Psoas muscle (tissue), 8 donors: ENCODE data around the gene CFAP299. TPM values are rescaled to one million over a fixed set of nuclear protein-coding genes. Genes with fewer than 3 reads are reported as not detected.

Source experiments
- ATAC-seq, 4 donors: fragments of 200-7000 bp; cut with Tn5 transposase; one replicate each; pipeline ENCODE4 v1.9.1; 2020; ENCODE audit warnings: moderate library complexity in 3 of 4, mild to moderate bottlenecking in 2 of 4
- DNase-seq, 2 donors: peaks; one replicate each; pipeline ENCODE4 v3.0.0-alpha.2; 2020
- H3K27ac ChIP-seq: fragments of 200-600 bp; one replicate; pipeline ENCODE4 v1.8.0; 2022
- H3K27me3 ChIP-seq, 3 donors: fragments of 200-600 bp in 1 of 3; one replicate each; pipeline versions ENCODE4 v1.6.1 to v1.8.0; 2013 to 2022; ENCODE audit warnings: low read length in 2 of 3, mild to moderate bottlenecking in 2 of 3, moderate library complexity in 1 of 3; ENCODE audit not compliant: insufficient read depth in 3 of 3
- H3K36me3 ChIP-seq, 2 donors: fragments of 200-600 bp in 1 of 2; one replicate each; pipeline versions ENCODE4 v1.6.1 to v1.8.0; 2013 to 2022; ENCODE audit warnings: low read depth in 1 of 2, mild to moderate bottlenecking in 1 of 2, moderate library complexity in 1 of 2; ENCODE audit not compliant: insufficient read depth in 1 of 2
- H3K4me1 ChIP-seq: fragments of 200-600 bp; one replicate; pipeline ENCODE4 v1.8.0; 2022
- H3K4me3 ChIP-seq: fragments of 200-600 bp; one replicate; pipeline ENCODE4 v1.8.0; 2022; ENCODE audit warnings: mild to moderate bottlenecking
- H3K9me3 ChIP-seq: fragments of 200-600 bp; one replicate; pipeline ENCODE4 v1.8.0; 2022
- WGBS, 3 donors: extraction: QIAGEN DNeasy Blood & Tissue Kit; methylation state at CpG; one replicate each; pipeline versions ENCODE4 v1.1.6 to v1.1.7; 2013; 5-methylcytosine and 5-hydroxymethylcytosine counted together
- intact Hi-C, 2 donors: fragments of 100-400 bp; cut with DNase I; formaldehyde crosslinking; loops; one replicate each; pipeline versions ENCODE4 v1.11.0 to v1.14.2; 2022
- polyA plus RNA-seq, 3 donors: library from polyadenylated mRNA; stranded (reverse); fragments of 200-250 nt; gene quantifications; one replicate each; pipeline ENCODE4 v1.2.3, GENCODE V29; 2013
- total RNA-seq, 4 donors: library from RNA; stranded (reverse); fragmentation: NEBNext Ultra II Directional in 2 of 4; extraction: Animal tissue kit (Norgen Biotek cat#: 25700) in 2 of 4; gene quantifications; one replicate each; pipeline versions ENCODE4 v1.2.1 to v1.2.4, GENCODE V29; 2021 to 2023
- TF ChIP-seq, protein P1 (sequence below): fragments of 200-600 bp; IDR thresholded peaks from one replicate; pipeline ENCODE4 v1.8.0; 2022; ENCODE audit warnings: antibody characterized with exemption
- donor health status: healthy with polysubstance abuse.
- donor health status: DM: no; HTN: no; CAD: no; lungs with moderate emphysema.
- donor health status: Bipolar disorder and iron deficiency.
- donor health status: healthy.
- donor health status: DM: yes; HTN: yes; CAD: no.
- donor health status: DM: no; HTN: no; CAD: no.
- donor health status: DM: no; HTN: no; CAD: no.
- donor health status: DM: yes; HTN: yes; CAD: no.

Gene CFAP299
- total and polyA plus RNA-seq, 7 donors, result not detected

DNA sequence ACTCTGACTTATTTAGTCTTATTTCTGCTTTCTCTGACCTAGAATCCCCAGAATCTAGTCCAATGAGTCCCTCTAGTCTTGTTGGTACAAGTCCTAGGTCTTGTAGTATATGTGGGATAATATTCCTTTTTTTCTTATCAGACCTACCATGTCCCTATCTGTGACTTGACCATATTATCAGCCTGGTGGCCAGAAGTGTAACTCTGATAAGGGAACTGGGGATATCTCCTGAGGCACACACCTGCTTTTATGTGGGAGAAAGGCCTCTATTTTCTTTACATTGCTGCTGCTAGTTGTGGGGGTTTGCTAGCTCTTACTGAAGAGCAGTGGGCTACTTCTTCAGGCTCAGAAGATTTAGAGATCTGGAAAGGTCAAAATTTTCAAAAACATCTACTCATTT is 38.6 kb downstream of the CFAP299 start:
- no peaks in the 10 kb centered on the region for H3K4me1 ChIP-seq
- no peak overlapping the region for H3K27ac ChIP-seq
- no peaks in the 10 kb centered on the region for H3K9me3 ChIP-seq
- DNase-seq, result no peak
- H3K27me3 ChIP-seq, result no peaks in the 10 kb centered on the region
- no peak overlapping the region for H3K4me3 ChIP-seq
- intact Hi-C loops, result no loop called here
- no peak for ATAC-seq
- TF ChIP-seq, protein P1, sequence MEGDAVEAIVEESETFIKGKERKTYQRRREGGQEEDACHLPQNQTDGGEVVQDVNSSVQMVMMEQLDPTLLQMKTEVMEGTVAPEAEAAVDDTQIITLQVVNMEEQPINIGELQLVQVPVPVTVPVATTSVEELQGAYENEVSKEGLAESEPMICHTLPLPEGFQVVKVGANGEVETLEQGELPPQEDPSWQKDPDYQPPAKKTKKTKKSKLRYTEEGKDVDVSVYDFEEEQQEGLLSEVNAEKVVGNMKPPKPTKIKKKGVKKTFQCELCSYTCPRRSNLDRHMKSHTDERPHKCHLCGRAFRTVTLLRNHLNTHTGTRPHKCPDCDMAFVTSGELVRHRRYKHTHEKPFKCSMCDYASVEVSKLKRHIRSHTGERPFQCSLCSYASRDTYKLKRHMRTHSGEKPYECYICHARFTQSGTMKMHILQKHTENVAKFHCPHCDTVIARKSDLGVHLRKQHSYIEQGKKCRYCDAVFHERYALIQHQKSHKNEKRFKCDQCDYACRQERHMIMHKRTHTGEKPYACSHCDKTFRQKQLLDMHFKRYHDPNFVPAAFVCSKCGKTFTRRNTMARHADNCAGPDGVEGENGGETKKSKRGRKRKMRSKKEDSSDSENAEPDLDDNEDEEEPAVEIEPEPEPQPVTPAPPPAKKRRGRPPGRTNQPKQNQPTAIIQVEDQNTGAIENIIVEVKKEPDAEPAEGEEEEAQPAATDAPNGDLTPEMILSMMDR, result no peak
- H3K36me3 ChIP-seq, result no peaks in the 10 kb centered on the region

DNA sequence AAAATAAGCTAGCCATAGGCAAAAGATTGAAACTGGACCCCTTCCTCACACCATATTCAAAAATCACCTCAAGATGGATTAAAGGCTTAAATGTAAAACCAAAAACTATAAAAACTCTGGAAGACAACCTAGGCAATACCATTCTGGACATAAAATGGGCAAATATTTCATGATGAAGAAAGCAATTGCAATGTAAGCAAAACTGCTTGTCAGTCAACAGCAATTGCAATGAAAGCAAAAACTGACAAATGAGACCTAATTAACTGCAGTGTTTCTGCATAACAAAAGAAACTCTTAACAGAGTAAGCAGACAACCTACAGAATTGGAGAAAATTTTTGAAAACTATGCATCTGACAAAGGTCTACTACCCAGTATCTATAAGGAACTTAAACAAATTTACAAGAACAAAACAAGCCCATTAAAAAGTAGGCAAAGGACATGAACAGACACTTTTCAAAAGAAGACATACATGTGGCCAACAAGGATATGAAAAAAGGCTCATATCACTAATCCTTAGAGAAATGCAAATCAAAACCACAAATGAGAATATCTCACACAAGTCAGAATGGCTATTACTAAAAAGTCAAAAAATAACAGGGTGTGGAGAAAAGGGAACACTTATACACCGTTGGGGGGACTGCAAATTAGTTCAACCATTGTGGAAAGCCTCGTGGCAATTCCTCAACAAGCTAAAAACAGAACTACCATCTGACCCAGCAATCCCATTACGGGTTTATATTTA is 46.7 kb downstream of the CFAP299 start:
- Histone ChIP-seq H3K4me1 (no peaks in the 10 kb centered on the region), H3K27ac (no peak overlapping the region), H3K36me3 (no peaks in the 10 kb centered on the region), H3K27me3 (no peaks in the 10 kb centered on the region), H3K4me3 (no peak overlapping the region), H3K9me3 (no peaks in the 10 kb centered on the region)
- DNase-seq (no peak), ATAC-seq (no peak)
- intact Hi-C loops, result no loop called here
- 42 to 55% (median 54%) methylated on average over 3 of the region's 3 CpGs for WGBS, 3 donors
- TF ChIP-seq, protein P1, result no peak

DNA sequence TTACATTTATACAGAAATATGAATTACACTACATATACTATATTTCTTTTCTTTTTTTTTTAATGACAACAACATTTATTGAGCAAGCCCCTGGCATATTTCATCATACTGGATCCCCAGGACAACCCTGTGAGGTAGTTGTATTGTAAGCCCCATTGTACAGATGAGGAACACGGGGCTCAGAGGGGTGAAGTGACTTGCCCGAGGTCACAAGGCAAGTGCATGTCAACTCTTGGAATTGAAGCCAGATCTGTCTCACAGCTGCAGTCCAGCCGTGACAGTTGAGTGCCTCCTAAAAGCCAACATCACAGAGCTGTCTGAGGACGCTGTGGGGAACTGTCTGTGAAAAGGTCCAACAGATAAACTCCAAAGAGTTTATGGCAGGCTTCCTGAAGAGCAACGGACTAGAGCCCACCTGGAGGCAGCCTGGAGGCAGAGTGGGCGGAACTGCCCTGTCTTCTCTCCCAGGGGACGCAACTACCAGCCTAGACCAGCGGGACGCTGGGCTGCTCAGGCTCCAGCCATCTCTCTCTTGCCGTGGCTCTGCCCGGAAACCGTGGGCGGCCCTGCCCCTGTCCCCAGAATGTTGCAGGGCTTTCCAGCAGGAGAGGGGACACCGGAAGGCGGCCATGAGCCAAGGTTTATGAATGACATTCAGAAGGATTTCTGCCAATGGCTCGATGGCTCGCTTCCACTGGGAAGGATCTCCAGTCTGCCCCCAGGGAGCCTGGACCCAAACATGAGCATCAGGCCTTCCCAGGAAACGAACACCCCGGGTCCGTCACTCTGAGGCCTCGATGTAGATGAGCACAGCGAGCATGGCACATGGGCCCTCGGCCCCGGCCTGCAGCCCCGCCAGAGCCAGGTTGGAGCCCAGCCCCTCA is 50.1 kb downstream of the CFAP299 start:
- Histone ChIP-seq H3K4me3 (no peak overlapping the region), H3K9me3 (no peaks in the 10 kb centered on the region), H3K27ac (no peak overlapping the region), H3K36me3 (no peaks in the 10 kb centered on the region), H3K27me3 (no peaks in the 10 kb centered on the region), H3K4me1 (no peaks in the 10 kb centered on the region)
- intact Hi-C loops, result no loop called here
- no peak for ATAC-seq
- TF ChIP-seq, protein P1, result no peak
- WGBS, 3 donors, result 87 to 92% (median 92%) methylated on average over 25 of the region's 25 CpGs
- DNase-seq, result no peak

DNA sequence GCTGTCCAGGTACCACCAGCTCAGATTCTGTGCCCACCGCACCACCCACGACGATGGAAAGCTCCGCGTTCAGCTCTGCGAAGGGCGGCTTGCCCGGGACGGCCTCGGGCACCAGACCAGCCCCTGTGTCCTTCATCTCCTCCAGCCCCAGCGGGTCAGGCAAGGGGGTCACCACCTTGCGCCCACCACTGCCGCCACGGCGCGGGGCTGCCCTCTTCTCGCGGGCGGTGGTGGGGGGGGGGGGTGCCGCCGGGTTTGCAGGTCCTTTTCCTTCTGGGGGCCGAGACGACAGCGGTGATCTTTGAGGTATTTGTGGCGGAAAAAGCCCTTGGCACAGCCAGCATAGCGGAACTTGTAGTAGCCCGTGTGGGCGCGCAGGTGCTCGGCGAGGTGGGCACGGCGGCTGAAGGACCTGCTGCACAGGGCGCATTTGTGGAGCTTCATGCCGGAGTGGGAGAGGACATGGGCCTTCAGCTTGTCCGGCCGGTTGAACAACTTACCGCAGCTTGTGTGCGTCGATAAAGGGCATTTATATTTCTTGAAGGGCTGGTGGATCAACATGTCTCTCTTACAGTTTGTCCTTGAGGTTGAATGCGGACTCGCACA is 50.9 kb downstream of the CFAP299 start:
- intact Hi-C loops, result no loop called here
- no peaks in the 10 kb centered on the region for H3K9me3 ChIP-seq
- peak in 1 of 2 donors; percentile 47 for DNase-seq

More for the DNA sequence above, 50.9 kb downstream of the CFAP299 start:
- no peak overlapping the region for H3K27ac ChIP-seq
- TF ChIP-seq, protein P1, result no peak
- no peaks in the 10 kb centered on the region for H3K27me3 ChIP-seq
- H3K36me3 ChIP-seq, result no peaks in the 10 kb centered on the region
- no peak for ATAC-seq
- 96 to 98% (median 96%) methylated on average over 41 to 42 of the region's 42 CpGs for WGBS, 3 donors
- H3K4me3 ChIP-seq, result no peak overlapping the region
- H3K4me1 ChIP-seq, result no peaks in the 10 kb centered on the region
